Measurements from ENCODE around the gene EPHA2.

DNA sequence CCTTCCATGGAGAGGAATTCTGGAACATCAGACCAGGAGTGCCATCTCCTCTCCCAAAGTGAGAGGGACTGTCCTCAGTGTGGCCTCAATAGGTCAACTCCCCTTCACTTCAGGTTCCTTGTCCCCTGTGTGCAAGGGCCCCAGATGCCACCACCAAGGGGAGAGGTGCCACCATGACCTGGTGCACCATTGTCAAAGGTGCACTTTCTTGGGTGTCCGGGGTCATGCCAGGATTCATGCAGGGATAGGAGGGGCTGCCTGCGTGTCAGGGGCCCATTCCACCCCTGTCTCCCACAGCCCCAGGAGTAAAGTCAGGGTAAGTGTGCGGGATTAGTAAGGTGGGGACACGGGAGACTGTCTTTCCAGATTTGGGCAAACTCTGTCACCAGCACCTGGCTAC lies 21.4 kb upstream of the EPHA2 start:
- TF ChIP-seq EZH2 (IDR thresholded peaks at IDR 0.05) = no peak
- no peak for TF ChIP-seq POLR2AphosphoS5 (IDR thresholded peaks at IDR 0.05; ENCODE audit: borderline replicate concordance, low read depth, low read length)
